NCI-H128 (cell line): Measurements from ENCODE around the gene INTS14.
"Not testable (repeated sequence)": the region's sequence is repeated elsewhere in the genome, so short reads cannot be mapped to it uniquely, and the experiment has no call there.

Source experiments
- DNase-seq: peaks from one replicate; lab custom pipeline; 2025; ENCODE audit not compliant: unreplicated experiment; lab: John Stamatoyannopoulos, UW

INTS14 gene

DNA sequence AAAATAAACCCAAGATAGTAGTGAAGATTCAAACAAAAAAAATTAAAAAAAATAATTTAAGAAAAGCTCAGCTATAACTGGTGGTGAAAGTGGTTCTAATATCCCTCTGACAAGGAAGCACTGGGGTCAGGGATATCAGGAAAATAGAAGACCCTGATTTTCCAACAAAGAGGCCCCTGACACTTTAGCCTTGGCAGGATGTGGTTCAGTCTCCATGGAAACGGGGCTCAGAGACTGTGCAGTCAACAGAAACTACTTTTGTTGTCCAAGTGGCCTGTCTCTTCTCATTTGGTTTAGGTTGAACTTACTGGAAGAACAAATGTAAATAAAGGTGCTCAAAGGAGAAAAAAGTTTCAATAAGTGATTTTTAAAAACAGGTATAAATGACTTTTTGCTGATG, 27.2 kb downstream of the INTS14 start:
- DNase-seq = no peak

DNA sequence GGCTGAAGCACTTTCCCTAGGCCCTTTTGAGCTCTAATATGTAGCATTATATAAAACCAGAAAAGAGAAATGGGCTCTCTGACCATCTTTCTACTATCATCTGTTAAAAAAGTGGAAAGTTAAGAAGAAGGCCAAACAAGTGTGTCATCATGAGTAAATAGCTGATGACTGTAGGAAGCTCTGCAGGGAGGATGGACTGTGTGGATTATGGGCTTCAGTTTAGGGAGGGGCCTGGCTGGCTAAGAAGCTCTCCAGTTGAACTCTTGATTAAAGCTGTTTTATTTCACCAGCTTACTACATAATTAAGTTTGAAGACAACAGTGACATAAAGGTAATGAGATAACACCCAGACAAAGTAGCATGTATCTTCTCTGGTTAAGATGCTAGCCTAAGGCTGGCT, 30.6 kb downstream of the INTS14 start:
- DNase-seq = no peak

DNA sequence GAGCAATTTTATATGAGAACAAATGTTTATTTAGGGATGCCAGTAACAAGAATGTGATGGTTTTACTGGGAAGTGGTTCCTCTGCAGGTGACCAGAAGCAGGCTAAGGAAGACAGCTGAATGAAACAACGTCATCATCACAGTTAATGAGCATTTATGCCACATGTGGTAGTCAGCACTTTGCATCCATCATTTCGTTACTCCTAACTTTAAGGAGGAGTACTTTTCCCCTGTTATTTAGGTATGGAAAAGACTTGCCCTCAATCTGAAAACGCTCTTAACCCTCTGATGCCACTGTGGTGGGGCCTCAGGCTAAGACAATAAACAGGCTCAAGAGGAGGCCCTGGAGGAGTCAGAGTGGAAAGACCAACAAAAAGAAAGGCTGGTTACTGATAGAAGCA, 31.2 kb downstream of the INTS14 start:
- no peak for DNase-seq

GRCh38 chr15:65578904-65579728, 31.8 kb downstream of the INTS14 start:
- DNase-seq = no peak

DNA sequence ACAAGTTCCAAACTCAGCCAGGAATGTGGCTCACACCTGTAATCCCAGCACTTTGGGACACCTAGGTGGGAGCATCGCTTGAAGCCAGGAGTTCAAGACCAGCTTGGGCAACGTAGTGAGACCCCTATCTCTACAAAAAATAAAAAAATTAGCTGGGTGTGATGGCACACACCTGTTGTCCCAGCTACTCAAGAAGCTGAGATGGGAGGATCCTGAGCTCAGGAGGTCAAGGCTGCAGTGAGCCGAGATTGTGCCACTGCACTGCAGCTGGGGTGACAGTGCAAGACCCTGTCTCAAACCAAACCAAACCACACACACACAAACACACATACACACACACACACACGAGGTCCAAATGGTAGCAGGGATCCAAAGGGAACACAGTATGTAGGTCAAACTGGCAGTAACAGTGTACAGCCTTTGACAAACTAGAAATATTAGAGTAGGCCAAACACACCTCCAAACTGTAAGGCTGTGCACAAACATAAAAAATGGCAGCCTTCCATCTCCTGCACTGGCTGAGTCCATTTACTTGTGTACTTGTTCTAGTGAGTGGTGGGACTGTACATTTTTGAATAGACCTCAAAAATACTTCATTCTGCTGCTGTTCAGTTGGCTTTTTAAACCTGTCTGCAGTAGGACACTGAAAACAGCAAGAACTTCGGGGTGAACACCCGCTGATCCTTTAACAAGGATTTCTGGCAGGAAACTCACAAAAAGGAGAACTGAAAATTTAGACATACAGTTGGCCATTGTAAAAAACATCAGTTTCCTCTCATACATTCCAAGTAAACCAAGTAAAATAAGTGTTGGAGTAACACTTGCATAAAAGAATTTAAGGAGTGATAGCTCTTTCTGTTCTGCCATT, 33.6 kb downstream of the INTS14 start:
- no peak for DNase-seq

GRCh38 chr15:65576664-65577063, 34.3 kb downstream of the INTS14 start:
- no peak for DNase-seq

DNA sequence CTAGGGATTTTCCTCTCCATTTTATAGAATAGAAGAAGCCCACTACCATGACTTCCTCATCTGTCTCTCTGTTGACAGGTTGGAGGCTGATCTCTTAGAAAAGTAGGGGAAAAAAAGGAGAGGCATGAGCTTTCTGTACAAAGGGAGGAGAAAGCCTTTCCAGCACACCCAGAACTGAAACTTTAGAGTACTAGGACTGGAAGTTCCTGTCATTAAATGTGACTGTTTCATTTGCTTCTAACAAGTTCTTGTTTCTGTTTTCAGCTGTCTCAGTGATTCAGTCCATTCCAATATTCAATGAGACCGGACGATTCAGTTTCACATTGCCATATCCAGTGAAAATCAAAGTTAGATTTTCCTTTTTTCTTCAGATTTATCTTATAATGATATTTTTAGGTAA, 39.0 kb downstream of the INTS14 start:
- no peak for DNase-seq

DNA sequence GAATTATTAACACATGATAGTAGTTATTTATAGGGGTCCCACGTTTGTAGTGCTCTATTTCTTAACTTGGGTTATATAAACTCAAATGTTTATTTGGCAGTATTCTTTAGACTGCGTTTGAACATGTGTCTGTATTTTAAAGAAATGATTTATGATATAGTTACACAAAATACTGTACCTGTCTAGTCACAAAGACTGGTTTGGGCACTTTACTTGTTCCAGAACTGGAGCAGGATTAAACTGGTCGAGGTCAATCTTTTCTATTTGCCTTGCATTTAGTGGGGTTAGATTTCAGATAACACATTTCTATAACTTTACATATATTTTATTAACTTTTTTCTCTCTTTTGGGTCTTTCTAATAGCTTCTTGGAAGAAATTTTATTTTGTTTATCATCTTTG, 41.2 kb downstream of the INTS14 start:
- no peak for DNase-seq

GRCh38 chr15:65561934-65562333, 49.0 kb downstream of the INTS14 start:
- no peak for DNase-seq

DNA sequence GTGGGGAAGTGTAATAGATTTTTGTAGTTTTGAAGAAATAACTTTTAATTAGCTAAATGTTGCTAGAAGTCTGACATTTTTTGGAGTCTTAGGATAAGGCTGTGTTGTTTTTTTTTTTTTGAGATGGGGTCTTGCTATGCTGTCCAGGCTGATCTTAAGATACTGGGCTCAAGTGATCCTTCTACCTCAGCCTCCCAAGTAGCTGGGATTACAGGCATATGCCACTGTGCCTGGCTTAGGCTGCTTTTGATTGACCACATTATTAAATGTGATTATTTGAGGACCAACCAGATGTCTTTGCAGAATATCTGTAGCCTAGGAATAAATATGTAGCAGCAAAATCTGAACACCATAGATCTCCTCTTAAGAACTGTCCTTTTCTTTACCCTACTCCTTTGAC, 51.0 kb downstream of the INTS14 start:
- no peak for DNase-seq

DNA sequence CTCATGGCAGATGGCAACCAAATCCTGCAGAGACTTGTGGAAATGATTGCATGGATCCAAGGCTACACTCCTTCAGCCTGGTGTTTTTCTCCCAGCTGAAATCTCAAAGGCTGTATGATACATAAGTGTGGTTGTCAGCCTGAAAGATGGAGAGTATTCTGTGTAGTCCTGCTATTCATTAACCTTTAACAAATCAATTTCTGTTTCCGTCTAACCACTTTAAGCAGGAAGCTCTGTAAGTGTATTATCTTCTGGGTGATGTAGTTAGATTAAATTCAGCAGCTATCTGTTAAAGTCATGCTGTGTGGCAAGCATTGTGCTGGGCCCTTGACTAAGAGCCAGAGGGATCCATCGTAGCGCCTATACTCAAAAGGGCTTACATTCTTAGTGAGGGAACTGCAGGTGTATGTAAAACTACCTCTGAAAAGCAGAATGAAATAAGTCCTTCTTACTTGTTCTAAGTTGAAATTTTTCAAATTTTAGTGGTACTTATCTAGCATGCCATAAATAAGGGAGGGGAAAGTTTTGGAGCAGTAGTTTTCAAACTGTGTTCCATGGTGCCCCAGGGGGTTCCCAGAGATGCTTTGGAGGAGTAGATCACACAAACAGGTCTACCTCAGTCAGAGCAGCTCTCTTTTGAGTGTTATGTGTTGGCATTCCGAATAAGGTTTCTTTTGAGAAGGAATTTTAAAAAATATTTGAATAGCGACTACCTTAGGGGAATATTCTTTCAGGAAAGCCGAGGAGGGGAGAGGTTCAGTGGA, 51.8 kb downstream of the INTS14 start:
- no peak for DNase-seq

DNA sequence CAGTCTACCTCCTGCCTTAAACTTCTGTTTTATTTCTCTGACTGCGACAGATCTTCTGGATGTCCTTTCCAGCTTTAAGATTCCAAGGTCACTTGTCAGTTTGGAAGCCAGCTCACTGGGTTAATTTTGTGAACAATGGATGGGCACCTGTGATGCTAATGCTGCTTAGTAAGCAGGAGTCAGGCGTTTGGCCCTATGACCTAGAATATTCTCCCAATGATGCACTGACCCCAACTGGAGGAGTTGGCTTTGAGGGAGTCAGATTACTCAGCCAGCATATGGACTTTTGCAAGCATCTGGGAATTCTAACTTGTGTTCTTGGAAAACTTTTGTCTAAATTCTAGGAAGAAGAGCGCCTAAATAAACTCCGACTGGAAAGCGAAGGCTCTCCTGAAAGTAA, 52.6 kb downstream of the INTS14 start:
- no peak for DNase-seq

- DNase-seq = no peak
Observed at GRCh38 chr15:65556622-65557021, 54.3 kb downstream of the INTS14 start.

GRCh38 chr15:65553691-65554090, 57.2 kb downstream of the INTS14 start:
- DNase-seq = no peak

GRCh38 chr15:65552851-65553250, 58.1 kb downstream of the INTS14 start:
- DNase-seq = not testable (repeated sequence)

DNA sequence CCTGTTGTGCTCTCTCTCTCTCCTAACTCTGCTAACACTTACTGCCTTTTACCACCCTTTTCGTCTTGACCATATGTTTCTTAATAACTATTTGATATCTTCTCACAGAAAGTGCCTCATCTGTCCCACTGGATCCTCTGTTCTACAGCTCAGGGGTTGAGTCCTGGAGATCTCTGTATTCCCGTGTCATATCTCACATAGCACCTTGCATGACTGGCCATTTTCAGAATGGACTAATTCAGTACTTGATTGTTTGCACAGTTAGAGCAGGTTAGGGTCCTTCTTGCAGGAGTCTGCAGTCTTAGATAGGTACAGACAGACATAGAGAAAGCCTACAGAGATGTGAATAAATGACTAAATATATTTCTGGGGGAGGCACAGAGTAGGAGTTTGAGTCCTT, 59.7 kb downstream of the INTS14 start:
- no peak for DNase-seq

DNA sequence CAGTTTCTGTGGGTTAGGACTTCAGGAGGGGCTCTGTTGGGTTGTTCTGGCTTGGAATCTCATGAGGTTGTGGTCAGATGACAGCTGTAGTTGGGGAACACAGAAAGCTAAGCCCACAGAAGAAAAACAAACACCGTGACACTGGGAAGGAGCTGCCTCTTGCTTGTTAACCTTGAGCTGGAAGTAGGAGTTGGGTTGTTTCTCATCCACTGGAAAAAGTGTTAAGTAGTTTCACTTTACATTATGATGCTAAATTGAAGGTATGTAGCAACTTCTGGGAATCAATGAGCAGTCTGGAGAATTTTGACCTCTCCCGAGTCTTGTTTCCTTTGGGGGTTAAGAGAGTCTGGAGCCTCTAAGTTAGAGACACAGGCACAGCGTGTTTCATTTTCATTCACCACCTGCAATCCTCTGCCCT, 60.2 kb downstream of the INTS14 start:
- no peak for DNase-seq

DNA sequence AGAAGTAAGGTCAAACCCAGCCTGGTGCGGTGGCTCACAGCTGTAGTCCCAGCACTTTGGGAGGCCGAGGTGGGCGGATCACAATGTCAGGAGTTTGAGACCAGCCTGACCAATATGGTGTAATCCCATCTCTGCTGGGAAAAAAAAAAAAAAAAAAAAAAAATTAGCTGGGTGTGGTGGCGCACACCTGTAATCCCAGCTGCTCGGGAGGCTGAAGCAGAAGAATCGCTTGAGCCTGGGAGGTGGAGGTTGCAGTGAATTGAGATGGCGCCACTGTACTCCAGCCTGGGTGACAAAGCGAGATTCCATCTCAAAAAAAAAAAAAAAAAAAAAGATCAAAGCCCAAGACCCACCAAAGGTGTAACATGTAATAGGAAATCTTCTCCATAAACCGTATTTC, 61.6 kb downstream of the INTS14 start:
- DNase-seq = not testable (repeated sequence)

DNA sequence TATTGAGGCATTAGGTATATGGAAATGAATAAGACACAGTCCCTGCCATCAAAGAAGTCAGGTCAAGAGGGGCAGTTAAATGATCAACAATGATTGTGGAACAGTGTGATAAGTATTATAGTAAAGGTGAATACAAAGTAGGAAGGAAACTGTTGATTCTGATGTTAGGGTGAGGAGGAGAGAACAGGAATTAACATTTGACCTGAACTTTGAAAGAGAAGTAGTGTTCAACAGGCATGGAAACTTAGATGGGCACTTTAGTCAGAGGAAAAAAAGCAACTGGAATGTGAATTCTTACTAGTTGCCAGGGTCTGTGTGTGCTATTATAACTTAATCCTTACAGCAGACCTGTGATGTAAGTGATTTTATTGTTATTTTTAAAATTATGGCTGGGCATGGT, 63.1 kb downstream of the INTS14 start:
- DNase-seq = no peak

GRCh38 chr15:65541231-65541820, 69.6 kb downstream of the INTS14 start:
- no peak for DNase-seq

DNA sequence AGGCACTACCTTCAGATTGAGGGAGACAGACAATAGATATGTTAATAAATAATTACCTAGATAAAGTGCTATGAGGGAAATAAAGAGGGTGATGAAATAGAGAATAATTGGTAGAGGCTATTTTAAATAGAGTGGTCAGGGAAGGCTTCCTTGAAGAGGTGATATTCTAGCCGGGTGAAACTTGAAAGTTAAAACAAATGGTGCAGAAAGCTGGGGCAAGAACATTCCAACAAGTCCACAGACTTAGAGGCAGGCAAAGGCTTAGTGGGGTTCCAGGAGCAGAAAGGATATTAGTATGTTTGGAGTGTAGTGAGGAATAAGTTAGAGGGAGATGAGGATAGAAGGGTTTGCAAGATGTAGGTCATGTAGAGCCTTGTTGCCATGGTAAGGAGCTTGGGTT, 70.6 kb downstream of the INTS14 start:
- no peak for DNase-seq
